Left lung (tissue), 10 donors: Measurements from ENCODE around the gene CDK11A. TPM values are rescaled to one million over a fixed set of nuclear protein-coding genes. Genes with fewer than 3 reads are reported as not detected.
"Not testable (repeated sequence)": the region's sequence is repeated elsewhere in the genome, so short reads cannot be mapped to it uniquely, and the experiment has no call there.

ENCODE experiments used
- ATAC-seq: fragments of 200-7000 bp; cut with Tn5 transposase; one replicate; pipeline ENCODE4 v1.9.1; 2020; ENCODE audit warnings: moderate library complexity
- DNase-seq, 4 donors: peaks; one replicate each; pipeline ENCODE4 v3.0.0-alpha.2; 2013 to 2020
- H3K27ac ChIP-seq, 2 donors: fragments of 200-600 bp; sonication (generic) in 1 of 2; one replicate each; pipeline versions ENCODE4 v1.5.0 to v1.8.0; 2020 to 2021
- H3K27me3 ChIP-seq, 2 donors: fragments of 200-600 bp; sonication (generic) in 1 of 2; one replicate each; pipeline versions ENCODE4 v1.5.0 to v1.8.0; 2020 to 2021
- H3K36me3 ChIP-seq, 2 donors: fragments of 200-600 bp; sonication (generic) in 1 of 2; one replicate each; pipeline versions ENCODE4 v1.5.0 to v1.8.0; 2020 to 2021
- H3K4me1 ChIP-seq, 2 donors: fragments of 200-600 bp; one replicate each; pipeline ENCODE4 v1.8.0; 2021
- H3K4me3 ChIP-seq, 2 donors: fragments of 200-600 bp; sonication (generic) in 1 of 2; one replicate each; pipeline versions ENCODE4 v1.5.0 to v1.8.0; 2020 to 2021; ENCODE audit warnings: mild to moderate bottlenecking in 1 of 2
- H3K9me3 ChIP-seq, 2 donors: fragments of 200-600 bp; sonication (generic) in 1 of 2; one replicate each; pipeline versions ENCODE4 v1.5.0 to v1.8.0; 2020 to 2021
- intact Hi-C, 2 donors: fragments of 100-400 bp; cut with DNase I; formaldehyde crosslinking; loops; one replicate each; pipeline versions ENCODE4 v1.11.2 to v1.14.2; 2022
- polyA plus RNA-seq, 6 donors: library from polyadenylated mRNA; unstranded; fragments of 120-200 nt; gene quantifications; one replicate each; pipeline ENCODE4 v1.2.1, GENCODE V29; 2013; ENCODE audit not compliant: insufficient read length in 6 of 6
- total RNA-seq, 2 donors: library from RNA; stranded (reverse); fragmentation: NEBNext Ultra II Directional; extraction: Animal tissue kit (Norgen Biotek cat#: 25700); gene quantifications; one replicate each; pipeline ENCODE4 v1.2.1, GENCODE V29; 2021
- TF ChIP-seq, protein P1 (sequence below), 2 donors: fragments of 200-600 bp; sonication (generic) in 1 of 2; IDR thresholded peaks; one replicate each; pipeline versions ENCODE4 v1.5.0 to v1.8.0; 2021; ENCODE audit warnings: antibody characterized with exemption in 2 of 2
- donor health status: DM: no; HTN: yes; CAD: no.
- donor health status: DM: no; HTN: no; CAD: no.

CDK11A gene
- total and polyA plus RNA-seq, 8 donors: 21.1 to 45.7 (median 37.8) TPM

DNA sequence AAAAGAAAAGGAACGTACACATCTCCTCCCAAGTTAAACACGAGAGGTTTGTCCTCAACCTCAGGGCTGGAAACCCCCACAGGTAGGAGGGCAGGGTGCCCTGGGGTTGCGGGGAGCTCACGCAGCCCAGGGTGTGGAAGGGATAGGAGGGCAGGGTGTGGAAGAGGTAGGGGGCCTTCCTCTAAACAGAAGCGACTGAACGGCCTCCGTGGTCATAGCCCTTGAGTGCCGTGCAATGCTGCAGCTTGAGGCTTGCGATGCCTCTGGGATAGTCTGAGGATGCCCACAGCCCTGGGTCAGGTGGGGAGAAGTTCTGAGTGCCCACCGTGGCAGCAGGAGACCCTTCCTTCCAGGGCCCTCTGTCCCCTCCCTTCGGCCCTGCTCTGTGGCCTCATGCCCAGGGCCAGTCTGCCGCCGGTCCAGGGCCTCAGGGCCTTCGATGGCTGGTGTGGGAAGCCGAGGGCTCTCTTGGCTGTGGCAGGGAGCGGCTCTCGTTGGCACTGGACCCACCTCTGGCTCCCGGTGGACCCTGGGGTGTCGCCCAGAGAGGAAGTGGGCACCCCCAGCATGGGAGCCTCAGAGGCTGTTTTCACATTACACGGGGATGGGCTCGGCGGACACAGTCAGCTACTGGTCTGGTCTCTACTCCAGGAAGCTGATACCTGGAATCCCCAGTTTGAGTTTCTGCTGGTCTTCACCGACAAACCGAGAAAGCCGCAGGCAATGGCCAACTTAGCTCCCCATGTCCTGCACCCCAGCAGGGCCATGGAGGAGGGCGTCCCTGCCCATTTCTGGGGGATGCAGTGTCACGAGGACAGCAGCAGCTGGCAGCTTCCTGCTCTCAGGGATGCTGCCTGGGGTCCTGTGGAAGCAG is 59.0 kb downstream of the CDK11A start:
- intact Hi-C loops: no loop called here

DNA sequence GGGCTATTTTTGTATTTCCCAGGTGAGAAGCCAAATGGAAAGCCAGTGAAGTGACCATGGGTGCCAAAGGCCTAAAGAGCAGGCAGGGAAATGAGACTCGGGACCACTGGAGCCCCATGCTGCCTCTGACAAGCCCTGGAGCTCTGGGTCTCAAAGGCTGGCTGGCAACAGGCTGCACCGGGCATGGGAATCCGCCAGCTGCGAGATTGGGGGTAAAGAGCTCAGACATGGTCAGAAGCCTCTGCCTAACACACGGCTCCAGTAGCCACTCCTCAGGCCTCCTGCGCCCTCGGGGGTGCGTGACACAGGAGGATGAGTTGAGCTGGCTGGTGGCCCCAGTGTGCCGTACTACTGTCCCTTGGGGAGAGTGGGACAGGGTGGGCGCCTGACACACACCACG is 59.8 kb downstream of the CDK11A start:
- intact Hi-C loops, H3K27me3 ChIP-seq, H3K27ac ChIP-seq, H3K9me3 ChIP-seq, H3K4me3 ChIP-seq, ATAC-seq: not testable (repeated sequence)
- Histone ChIP-seq H3K36me3 (peaks cover 0 to 33% of the 10 kb centered on the region in 2 donors), H3K4me1 (peaks cover 2 to 15% of the 10 kb centered on the region in 2 donors)
- peak in 2 of 4 donors; percentile 0 to 13 for DNase-seq

More for the DNA sequence above, 59.0 kb downstream of the CDK11A start:
- TF ChIP-seq, protein P1, sequence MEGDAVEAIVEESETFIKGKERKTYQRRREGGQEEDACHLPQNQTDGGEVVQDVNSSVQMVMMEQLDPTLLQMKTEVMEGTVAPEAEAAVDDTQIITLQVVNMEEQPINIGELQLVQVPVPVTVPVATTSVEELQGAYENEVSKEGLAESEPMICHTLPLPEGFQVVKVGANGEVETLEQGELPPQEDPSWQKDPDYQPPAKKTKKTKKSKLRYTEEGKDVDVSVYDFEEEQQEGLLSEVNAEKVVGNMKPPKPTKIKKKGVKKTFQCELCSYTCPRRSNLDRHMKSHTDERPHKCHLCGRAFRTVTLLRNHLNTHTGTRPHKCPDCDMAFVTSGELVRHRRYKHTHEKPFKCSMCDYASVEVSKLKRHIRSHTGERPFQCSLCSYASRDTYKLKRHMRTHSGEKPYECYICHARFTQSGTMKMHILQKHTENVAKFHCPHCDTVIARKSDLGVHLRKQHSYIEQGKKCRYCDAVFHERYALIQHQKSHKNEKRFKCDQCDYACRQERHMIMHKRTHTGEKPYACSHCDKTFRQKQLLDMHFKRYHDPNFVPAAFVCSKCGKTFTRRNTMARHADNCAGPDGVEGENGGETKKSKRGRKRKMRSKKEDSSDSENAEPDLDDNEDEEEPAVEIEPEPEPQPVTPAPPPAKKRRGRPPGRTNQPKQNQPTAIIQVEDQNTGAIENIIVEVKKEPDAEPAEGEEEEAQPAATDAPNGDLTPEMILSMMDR (IDR thresholded peaks at IDR 0.05): no peak
- Histone ChIP-seq H3K4me3 (no peak overlapping the region), H3K27ac (no peak overlapping the region), H3K27me3 (no peaks in the 10 kb centered on the region), H3K9me3 (no peaks in the 10 kb centered on the region), H3K4me1 (peaks cover 2 to 15% of the 10 kb centered on the region in 2 donors), H3K36me3 (peaks cover 0 to 41% of the 10 kb centered on the region in 2 donors)
- DNase-seq (peak in 2 of 4 donors; percentile 28 to 59), ATAC-seq (no peak)

DNA sequence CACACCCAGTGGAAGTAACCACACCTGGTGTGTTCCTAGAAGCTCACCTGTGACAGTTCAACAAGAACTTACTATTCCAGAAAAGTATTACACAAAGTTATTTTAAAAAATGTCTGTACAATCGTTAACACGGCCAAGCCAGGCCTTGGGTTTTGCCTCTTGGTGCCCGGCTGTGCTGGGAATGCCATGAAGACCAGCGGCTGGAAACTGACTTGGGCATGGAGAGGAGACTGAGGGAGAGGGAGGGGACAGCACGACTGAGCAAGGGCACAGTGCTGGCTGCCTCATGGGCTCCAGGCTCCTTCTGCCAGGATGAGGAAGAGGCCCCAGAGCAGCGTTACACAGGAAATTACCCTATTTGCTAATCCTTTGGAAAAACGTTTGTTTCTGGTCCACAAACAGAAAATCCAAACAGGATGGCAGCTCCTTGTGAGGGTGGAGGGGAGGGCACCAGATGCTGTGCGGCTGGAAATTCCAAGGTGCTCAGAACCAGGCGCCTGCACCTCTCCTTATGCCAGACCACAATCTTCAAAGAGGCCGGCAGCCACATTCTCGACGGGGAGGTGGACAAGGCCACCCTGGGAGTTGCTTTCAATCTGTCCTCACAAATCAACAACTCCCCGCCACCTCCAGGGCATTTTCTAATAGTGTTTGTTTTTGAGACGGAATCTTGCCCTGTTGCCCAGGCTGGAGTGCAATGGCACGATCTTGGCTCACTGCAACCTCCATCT is 61.2 kb downstream of the CDK11A start:
- peak in 2 of 4 donors; percentile 30 to 55 for DNase-seq
- H3K9me3 ChIP-seq, intact Hi-C loops, ATAC-seq, H3K4me3 ChIP-seq, H3K27me3 ChIP-seq: not testable (repeated sequence)
- Histone ChIP-seq H3K27ac (peak overlapping the region in 1 of 2 donors; percentile 2), H3K36me3 (peaks cover 0 to 22% of the 10 kb centered on the region in 2 donors), H3K4me1 (peaks cover 2 to 15% of the 10 kb centered on the region in 2 donors)

DNA sequence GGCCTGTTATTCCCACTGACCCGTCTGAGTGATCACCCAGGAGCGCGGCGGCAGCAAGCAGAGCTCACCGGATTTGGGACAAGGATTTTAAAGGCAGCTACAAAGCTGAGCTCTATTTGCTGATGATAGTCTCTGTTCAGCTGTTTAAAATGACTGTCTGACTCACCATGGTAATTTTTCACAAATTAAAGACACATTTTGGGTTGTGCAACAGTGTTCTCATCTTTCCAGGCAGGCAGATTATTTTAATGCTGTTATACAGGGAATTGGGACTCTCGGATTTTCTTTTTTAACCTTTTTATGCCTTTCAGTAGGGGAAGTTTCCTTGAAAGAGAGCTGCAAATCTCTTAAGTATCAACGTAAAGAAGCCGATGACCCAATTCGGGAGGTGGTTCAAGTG is 61.8 kb downstream of the CDK11A start:
- DNase-seq, H3K4me3 ChIP-seq, ATAC-seq, H3K27ac ChIP-seq, H3K27me3 ChIP-seq, H3K9me3 ChIP-seq, intact Hi-C loops: not testable (repeated sequence)
- Histone ChIP-seq H3K36me3 (peaks cover 0 to 22% of the 10 kb centered on the region in 2 donors), H3K4me1 (peaks cover 2 to 19% of the 10 kb centered on the region in 2 donors)

DNA sequence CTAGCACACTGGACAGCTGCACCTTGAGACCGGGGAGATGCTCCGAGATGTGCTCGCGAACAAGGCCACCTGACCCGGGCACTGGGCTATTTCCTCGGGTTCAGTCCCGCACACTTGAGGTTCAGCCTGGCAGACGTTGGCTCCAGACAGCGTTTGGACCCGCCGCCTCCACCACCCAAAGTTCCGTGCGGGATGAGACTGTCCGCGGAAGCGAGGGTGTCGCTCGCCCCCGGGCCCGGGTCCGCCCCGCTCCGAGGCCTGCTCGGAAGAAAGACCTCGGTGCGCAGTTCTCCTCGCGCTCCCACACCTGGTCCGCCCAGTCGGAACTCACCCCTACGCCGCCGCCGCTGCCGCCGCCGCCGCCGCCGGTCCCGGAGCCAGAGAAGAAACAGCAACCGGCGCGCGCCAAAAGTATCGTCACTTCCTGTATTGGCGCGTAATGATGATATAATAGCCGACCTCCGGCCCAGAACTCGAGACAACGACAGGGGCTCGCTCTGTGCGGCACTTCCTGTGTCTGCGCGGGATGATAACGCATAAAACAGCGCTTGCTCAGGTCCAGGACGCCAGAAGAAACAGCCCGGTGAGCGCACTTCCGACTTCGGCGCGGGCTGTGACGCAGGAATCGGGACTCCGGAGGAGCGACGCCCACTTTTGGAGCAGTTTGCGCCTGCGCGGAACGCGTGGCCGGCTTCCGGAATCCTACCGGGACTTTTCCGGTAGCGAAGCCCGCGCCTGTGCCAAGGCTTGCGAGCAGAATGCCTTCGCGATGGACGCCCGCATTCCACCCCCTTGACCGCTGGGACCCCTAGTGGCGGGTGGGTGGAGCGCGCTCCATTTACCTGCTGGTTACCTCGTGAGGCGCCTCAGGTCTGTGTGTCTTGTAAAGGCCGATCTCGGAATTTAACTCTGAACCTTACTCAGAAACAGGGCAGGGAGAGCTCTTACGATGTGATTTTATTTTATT is 65.3 kb downstream of the CDK11A start, which contains the start of gene CDK11B:
TSS of gene CDK11B (minus strand) at position 422 of the 967 bp plus-strand sequence. CDS start 1,519 bp downstream, outside the sequence.
- ATAC-seq: peak; percentile 91
- intact Hi-C loops, H3K27me3 ChIP-seq, H3K9me3 ChIP-seq: not testable (repeated sequence)
- H3K4me1 ChIP-seq: peaks cover 2 to 29% of the 10 kb centered on the region in 2 donors
- peak; percentile 92 to 98 (median 94) for DNase-seq
- TF ChIP-seq, protein P1 (IDR thresholded peaks at IDR 0.05): peak; percentile 18 to 32
- H3K27ac ChIP-seq: peak within 1 kb of the TSS; percentile 94 to 98
- peaks cover 0 to 31% of the 10 kb centered on the region in 2 donors for H3K36me3 ChIP-seq
- H3K4me3 ChIP-seq: peak within 1 kb of the TSS; percentile 44 to 53

Other genes with a start within 250 kb of the CDK11A start
- gene ATAD3A, start 212.2 kb downstream of the CDK11A start, total RNA-seq: 10 to 100 TPM; 27.1 to 37.8 TPM
- gene ATAD3A, start 212.2 kb downstream of the CDK11A start, polyA plus RNA-seq: 10 to 100 TPM; 12.1 to 27.8 (median 17.7) TPM
- 1 to 10 TPM; 2.6 to 3.5 TPM for gene TMEM240, start 183.7 kb downstream of the CDK11A start, total RNA-seq
- 1 to 10 TPM; 3.7 to 6.9 (median 4.6) TPM for gene TMEM240, start 183.7 kb downstream of the CDK11A start, polyA plus RNA-seq
- 100 to 1,000 TPM; 120 to 141 TPM for gene SSU72, start 149.5 kb downstream of the CDK11A start, total RNA-seq
- 10 to 100 TPM; 65.2 to 87.9 (median 69.2) TPM for gene SSU72, start 149.5 kb downstream of the CDK11A start, polyA plus RNA-seq
- 10 to 100 TPM in 1 of 2 donors, 1 to 10 TPM in 1; 7.7 to 12.2 TPM for gene FNDC10, start 124.2 kb downstream of the CDK11A start, total RNA-seq
- 1 to 10 TPM; 1.2 to 2.9 (median 2.1) TPM for gene FNDC10, start 124.2 kb downstream of the CDK11A start, polyA plus RNA-seq
- gene MIB2, start 108.9 kb downstream of the CDK11A start, total RNA-seq: 10 to 100 TPM; 55.3 to 73.5 TPM
- 100 to 1,000 TPM in 1 of 6 donors, 10 to 100 TPM in 5; 43.2 to 118 (median 61.4) TPM for gene MIB2, start 108.9 kb downstream of the CDK11A start, polyA plus RNA-seq
- gene MMP23B, start 92.2 kb downstream of the CDK11A start, total RNA-seq: 10 to 100 TPM; 43.5 to 56.7 TPM
- 10 to 100 TPM; 31.9 to 96.9 (median 58.8) TPM for gene MMP23B, start 92.2 kb downstream of the CDK11A start, polyA plus RNA-seq
- 10 to 100 TPM; 16.3 to 23.2 TPM for gene CDK11B, start 65.4 kb downstream of the CDK11A start, total RNA-seq
- gene CDK11B, start 65.4 kb downstream of the CDK11A start, polyA plus RNA-seq: 10 to 100 TPM; 39.5 to 46.8 (median 40.8) TPM
- 10 to 100 TPM; 45.7 to 55.4 TPM for gene SLC35E2B, start 31.6 kb downstream of the CDK11A start, total RNA-seq
- 100 to 1,000 TPM in 1 of 6 donors, 10 to 100 TPM in 5; 74.1 to 109 (median 91.3) TPM for gene SLC35E2B, start 31.6 kb downstream of the CDK11A start, polyA plus RNA-seq
- gene NADK, start 54.1 kb upstream of the CDK11A start, total RNA-seq: 100 to 1,000 TPM in 1 of 2 donors, 10 to 100 TPM in 1; 82.3 to 126 TPM
- 10 to 100 TPM; 37.2 to 58.2 (median 42.4) TPM for gene NADK, start 54.1 kb upstream of the CDK11A start, polyA plus RNA-seq
- gene GNB1, start 166.7 kb upstream of the CDK11A start, total RNA-seq: 100 to 1,000 TPM; 347 to 360 TPM
- gene GNB1, start 166.7 kb upstream of the CDK11A start, polyA plus RNA-seq: 100 to 1,000 TPM; 241 to 301 (median 264) TPM
- gene CALML6, start 190.9 kb upstream of the CDK11A start, total RNA-seq: 1 to 10 TPM in 1 of 2 donors, under 1 TPM in 1; 0.67 to 1.0 TPM
- gene CALML6, start 190.9 kb upstream of the CDK11A start, polyA plus RNA-seq: 1 to 10 TPM in 3 of 6 donors, under 1 TPM in 3; 0.69 to 1.5 (median 0.98) TPM
- gene TMEM52, start 194.9 kb upstream of the CDK11A start, total RNA-seq: 1 to 10 TPM; 1.2 to 1.6 TPM
- 1 to 10 TPM; 1.9 to 4.1 (median 2.7) TPM for gene TMEM52, start 194.9 kb upstream of the CDK11A start, polyA plus RNA-seq